Psoas muscle (tissue), 8 donors: ENCODE data around the gene PDIA5. TPM values are rescaled to one million over a fixed set of nuclear protein-coding genes. Genes with fewer than 3 reads are reported as not detected.

Experiments
- ATAC-seq, 4 donors: fragments of 200-7000 bp; cut with Tn5 transposase; one replicate each; pipeline ENCODE4 v1.9.1; 2020; ENCODE audit warnings: moderate library complexity in 3 of 4, mild to moderate bottlenecking in 2 of 4
- DNase-seq, 2 donors: peaks; one replicate each; pipeline ENCODE4 v3.0.0-alpha.2; 2020
- H3K27ac ChIP-seq: fragments of 200-600 bp; one replicate; pipeline ENCODE4 v1.8.0; 2022
- H3K27me3 ChIP-seq, 3 donors: fragments of 200-600 bp in 1 of 3; one replicate each; pipeline versions ENCODE4 v1.6.1 to v1.8.0; 2013 to 2022; ENCODE audit warnings: low read length in 2 of 3, mild to moderate bottlenecking in 2 of 3, moderate library complexity in 1 of 3; ENCODE audit not compliant: insufficient read depth in 3 of 3
- H3K36me3 ChIP-seq, 2 donors: fragments of 200-600 bp in 1 of 2; one replicate each; pipeline versions ENCODE4 v1.6.1 to v1.8.0; 2013 to 2022; ENCODE audit warnings: low read depth in 1 of 2, mild to moderate bottlenecking in 1 of 2, moderate library complexity in 1 of 2; ENCODE audit not compliant: insufficient read depth in 1 of 2
- H3K4me1 ChIP-seq: fragments of 200-600 bp; one replicate; pipeline ENCODE4 v1.8.0; 2022
- H3K4me3 ChIP-seq: fragments of 200-600 bp; one replicate; pipeline ENCODE4 v1.8.0; 2022; ENCODE audit warnings: mild to moderate bottlenecking
- H3K9me3 ChIP-seq: fragments of 200-600 bp; one replicate; pipeline ENCODE4 v1.8.0; 2022
- WGBS, 3 donors: extraction: QIAGEN DNeasy Blood & Tissue Kit; methylation state at CpG; one replicate each; pipeline versions ENCODE4 v1.1.6 to v1.1.7; 2013; 5-methylcytosine and 5-hydroxymethylcytosine counted together
- intact Hi-C, 2 donors: fragments of 100-400 bp; cut with DNase I; formaldehyde crosslinking; loops; one replicate each; pipeline versions ENCODE4 v1.11.0 to v1.14.2; 2022
- polyA plus RNA-seq, 3 donors: library from polyadenylated mRNA; stranded (reverse); fragments of 200-250 nt; gene quantifications; one replicate each; pipeline ENCODE4 v1.2.3, GENCODE V29; 2013
- total RNA-seq, 4 donors: library from RNA; stranded (reverse); fragmentation: NEBNext Ultra II Directional in 2 of 4; extraction: Animal tissue kit (Norgen Biotek cat#: 25700) in 2 of 4; gene quantifications; one replicate each; pipeline versions ENCODE4 v1.2.1 to v1.2.4, GENCODE V29; 2021 to 2023
- TF ChIP-seq, protein P1 (sequence below): fragments of 200-600 bp; IDR thresholded peaks from one replicate; pipeline ENCODE4 v1.8.0; 2022; ENCODE audit warnings: antibody characterized with exemption
- donor health status: healthy with polysubstance abuse.
- donor health status: DM: no; HTN: no; CAD: no; lungs with moderate emphysema.
- donor health status: Bipolar disorder and iron deficiency.
- donor health status: healthy.
- donor health status: DM: yes; HTN: yes; CAD: no.
- donor health status: DM: no; HTN: no; CAD: no.
- donor health status: DM: no; HTN: no; CAD: no.
- donor health status: DM: yes; HTN: yes; CAD: no.

PDIA5 gene
- total and polyA plus RNA-seq, 7 donors, result 2.9 to 6.4 (median 4.6) TPM

DNA sequence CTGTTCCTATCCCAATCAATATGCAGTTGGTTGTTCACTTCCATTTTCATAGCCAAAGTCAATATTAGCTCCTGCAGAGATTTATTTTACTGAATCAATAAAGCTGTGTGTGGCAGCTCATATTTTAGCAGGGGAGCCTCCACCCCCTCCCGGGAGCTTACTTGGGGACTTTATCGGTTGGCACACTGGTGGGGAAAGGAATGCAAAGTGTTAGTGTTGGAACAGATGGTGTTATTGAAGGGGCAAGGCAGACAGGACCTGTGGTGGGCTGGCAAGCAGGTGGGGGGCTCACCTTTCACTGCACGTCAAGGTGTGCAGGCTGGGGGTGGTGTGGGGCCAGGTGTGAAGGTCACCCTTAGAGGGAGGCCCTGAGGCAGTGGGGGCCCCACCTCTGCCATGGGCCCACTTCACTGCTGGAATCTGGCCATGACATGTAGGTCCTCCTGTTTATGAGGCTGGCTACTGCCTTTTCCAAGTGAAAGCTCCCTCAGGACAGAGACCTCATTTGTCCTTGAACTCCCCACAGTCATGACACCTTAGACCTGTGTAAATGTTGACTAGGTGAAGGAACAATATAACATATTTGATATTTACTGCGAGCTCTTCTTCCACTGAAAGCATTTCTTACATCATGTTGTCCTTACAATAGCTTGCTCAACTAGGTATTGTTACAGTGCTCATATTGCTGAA lies 90.9 kb downstream of the PDIA5 start:
- Histone ChIP-seq H3K27me3 (no peaks in the 10 kb centered on the region), H3K4me1 (no peaks in the 10 kb centered on the region), H3K27ac (no peak overlapping the region), H3K36me3 (peaks cover 0 to 32% of the 10 kb centered on the region in 2 donors), H3K4me3 (no peak overlapping the region), H3K9me3 (no peaks in the 10 kb centered on the region)
- TF ChIP-seq, protein P1, sequence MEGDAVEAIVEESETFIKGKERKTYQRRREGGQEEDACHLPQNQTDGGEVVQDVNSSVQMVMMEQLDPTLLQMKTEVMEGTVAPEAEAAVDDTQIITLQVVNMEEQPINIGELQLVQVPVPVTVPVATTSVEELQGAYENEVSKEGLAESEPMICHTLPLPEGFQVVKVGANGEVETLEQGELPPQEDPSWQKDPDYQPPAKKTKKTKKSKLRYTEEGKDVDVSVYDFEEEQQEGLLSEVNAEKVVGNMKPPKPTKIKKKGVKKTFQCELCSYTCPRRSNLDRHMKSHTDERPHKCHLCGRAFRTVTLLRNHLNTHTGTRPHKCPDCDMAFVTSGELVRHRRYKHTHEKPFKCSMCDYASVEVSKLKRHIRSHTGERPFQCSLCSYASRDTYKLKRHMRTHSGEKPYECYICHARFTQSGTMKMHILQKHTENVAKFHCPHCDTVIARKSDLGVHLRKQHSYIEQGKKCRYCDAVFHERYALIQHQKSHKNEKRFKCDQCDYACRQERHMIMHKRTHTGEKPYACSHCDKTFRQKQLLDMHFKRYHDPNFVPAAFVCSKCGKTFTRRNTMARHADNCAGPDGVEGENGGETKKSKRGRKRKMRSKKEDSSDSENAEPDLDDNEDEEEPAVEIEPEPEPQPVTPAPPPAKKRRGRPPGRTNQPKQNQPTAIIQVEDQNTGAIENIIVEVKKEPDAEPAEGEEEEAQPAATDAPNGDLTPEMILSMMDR, result no peak
- intact Hi-C loops, result no loop called here
- ATAC-seq, result no peak
- WGBS, 3 donors, result 90% methylated on average over 4 of the region's 4 CpGs
- DNase-seq, result no peak

DNA sequence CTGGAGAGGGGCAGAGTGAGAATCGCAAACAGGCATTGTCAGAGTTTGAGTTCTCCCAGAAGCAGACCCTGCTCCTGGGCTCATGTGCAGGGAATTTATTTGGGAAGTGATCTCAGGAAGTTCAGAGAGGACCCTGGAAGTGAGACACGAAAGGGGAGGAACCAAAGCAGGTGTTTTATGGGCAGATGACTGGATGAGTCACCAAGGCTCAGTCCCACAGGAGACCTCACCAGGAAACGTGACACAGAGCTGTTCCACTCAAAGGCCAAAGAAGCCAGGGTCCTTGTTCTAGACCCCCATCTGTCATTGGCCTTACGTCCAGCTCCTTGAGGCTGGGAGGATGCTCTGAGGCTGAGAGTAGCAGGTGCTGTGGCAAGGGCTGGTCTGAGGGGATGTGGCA lies 91.5 kb downstream of the PDIA5 start:
- Histone ChIP-seq H3K27me3 (no peaks in the 10 kb centered on the region), H3K36me3 (peaks cover 0 to 29% of the 10 kb centered on the region in 2 donors), H3K9me3 (no peaks in the 10 kb centered on the region), H3K4me1 (no peaks in the 10 kb centered on the region), H3K4me3 (no peak overlapping the region), H3K27ac (no peak overlapping the region)
- 74 to 79% (median 78%) methylated on average over 4 of the region's 4 CpGs for WGBS, 3 donors
- TF ChIP-seq, protein P1, result no peak
- DNase-seq (no peak), ATAC-seq (no peak)
- intact Hi-C loops, result no loop called here

DNA sequence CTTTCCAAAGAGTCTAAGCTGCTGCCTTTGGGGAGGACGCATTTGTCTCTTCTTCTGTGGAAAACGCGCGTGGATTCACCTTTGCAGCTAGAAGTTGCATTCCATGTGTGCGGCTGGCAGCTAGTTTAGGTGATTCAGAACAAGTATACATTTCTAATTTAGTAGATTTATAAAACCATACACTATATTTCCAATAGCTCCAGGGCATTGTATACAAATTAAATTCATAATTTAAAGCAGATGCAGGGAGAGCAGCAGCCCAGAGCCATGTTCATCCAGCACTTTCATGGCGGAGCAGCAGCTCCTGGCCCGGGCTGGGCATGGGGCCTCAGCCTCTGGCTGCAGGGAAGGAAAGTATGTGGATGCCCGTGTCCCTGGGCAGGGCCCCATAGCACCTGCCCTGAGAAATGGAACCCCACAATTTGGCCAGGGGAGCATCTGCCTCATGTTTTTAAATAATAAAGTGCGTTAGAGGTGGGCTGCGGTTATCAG lies 92.1 kb downstream of the PDIA5 start:
- TF ChIP-seq, protein P1, result no peak
- Histone ChIP-seq H3K36me3 (peaks cover 0 to 29% of the 10 kb centered on the region in 2 donors), H3K27ac (no peak overlapping the region), H3K4me1 (no peaks in the 10 kb centered on the region), H3K27me3 (no peaks in the 10 kb centered on the region), H3K4me3 (no peak overlapping the region), H3K9me3 (no peaks in the 10 kb centered on the region)
- no peak for DNase-seq
- intact Hi-C loops, result no loop called here
- no peak for ATAC-seq
- 93 to 99% (median 95%) methylated on average over 10 of the region's 10 CpGs for WGBS, 3 donors

DNA sequence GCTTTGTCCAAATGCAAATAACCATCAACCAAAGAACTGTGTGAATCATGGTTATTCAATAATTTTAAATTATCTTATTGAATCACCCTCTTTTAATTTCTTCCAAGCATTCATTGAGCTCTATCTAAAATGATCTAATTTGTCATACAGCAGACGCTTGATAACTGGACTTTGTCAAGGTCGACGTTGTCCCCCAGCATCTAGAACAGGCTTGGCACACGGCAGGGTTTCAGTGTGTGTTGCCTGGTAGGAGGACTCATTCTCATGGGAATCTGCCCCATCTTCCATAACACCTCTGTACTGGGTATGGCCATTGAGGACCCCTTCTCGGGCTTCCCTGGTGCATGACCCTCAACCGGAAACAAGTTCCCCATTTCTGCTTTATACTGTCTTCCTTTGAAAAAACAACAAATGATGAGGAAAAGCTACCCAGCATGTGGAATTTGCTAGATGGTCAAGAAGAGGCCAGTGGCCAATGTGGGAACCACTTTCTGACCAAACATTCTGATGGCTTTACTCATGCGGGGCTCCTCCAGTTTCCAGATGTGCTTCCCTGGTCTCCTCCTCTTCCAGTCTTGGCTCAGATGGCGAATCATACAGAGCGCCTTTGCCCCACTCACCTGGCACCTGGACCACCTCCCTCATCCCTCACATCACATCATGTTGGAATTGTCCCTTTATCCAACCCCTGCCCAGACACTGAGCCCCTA lies 93.3 kb downstream of the PDIA5 start:
- no peaks in the 10 kb centered on the region for H3K4me1 ChIP-seq
- no peak overlapping the region for H3K4me3 ChIP-seq
- no peaks in the 10 kb centered on the region for H3K27me3 ChIP-seq
- DNase-seq (no peak), ATAC-seq (no peak)
- intact Hi-C loops, result no loop called here
- H3K9me3 ChIP-seq, result no peaks in the 10 kb centered on the region
- H3K36me3 ChIP-seq, result peaks cover 0 to 31% of the 10 kb centered on the region in 2 donors
- H3K27ac ChIP-seq, result no peak overlapping the region
- TF ChIP-seq, protein P1, result no peak
- 91 to 97% (median 92%) methylated on average over 9 of the region's 9 CpGs for WGBS, 3 donors
